SK-N-MC (cell line): Measurements from ENCODE around the gene CD200R1.

Experiments used
- EZH2 ChIP-seq: fragments of 200-600 bp; sonication (generic); IDR thresholded peaks from one replicate; pipeline ENCODE4 v1.6.1; 2017; ENCODE audit warnings: antibody characterized with exemption
- POLR2AphosphoS5 ChIP-seq: IDR thresholded peaks from 2 replicates; pipeline ENCODE4 v1.6.1; 2012; ENCODE audit warnings: mild to moderate bottlenecking, low read depth, low read length, borderline replicate concordance

DNA sequence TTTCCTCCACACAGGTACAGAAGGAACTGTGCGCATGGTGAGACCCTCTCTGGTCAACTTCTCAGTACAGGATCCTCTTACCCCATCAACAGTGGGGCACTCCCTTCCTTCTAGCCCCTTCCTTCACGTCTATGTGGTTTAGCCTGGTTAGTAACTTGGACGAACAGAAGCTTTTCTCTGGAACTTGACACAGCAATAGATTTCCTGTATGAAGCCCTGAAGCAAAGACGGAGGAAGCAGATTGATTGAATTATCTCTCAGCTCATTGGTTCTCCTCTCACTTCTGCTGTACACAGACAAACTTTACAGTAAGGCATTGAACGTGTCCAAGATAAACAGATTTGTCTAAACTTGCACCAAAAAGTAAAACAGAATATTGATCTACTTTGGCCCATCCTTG, at the start of gene CD200R1:
- TF ChIP-seq POLR2AphosphoS5 (no peak), EZH2 (no peak)
